ENCODE data around the gene ABCC2.
"Not testable (repeated sequence)": the region's sequence is repeated elsewhere in the genome, so short reads cannot be mapped to it uniquely, and the experiment has no call there.

The ABCC2 gene

DNA sequence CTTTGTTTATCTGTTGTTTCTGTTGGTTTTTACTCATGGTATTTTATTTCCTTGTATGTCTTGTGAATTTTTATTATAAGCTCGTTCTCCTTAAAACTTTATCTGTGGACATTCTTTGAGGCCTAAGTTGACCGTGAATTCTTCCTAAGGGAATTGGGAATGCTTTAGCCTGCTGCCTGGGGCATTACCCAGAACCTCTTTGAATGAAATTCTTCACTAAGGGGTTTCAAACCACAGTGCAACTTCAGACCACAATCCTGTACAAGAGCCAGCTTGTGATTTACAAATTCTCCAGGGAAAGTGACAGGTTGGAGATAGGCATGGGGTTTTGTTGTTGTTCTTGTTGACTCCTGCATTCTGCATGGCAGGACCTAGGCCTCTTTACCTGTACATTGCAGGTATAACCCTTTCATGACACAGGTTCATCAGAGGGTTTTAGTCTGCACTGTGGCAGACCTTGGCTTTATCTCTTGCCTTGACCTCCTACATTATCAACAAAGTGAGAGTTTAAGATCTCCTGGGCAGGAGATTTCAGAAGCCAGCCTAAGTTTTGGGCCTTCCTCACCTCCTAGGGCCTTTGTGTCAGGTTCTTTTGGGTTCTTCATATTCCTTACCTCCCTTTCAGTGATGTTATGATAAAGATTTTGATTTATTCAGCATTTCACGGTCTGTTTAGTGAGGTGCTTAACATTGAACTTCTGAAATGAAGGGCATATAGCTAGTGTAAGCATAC, 70.2 kb downstream of the ABCC2 start:
- DNase-seq (ENCODE audit: low read depth, low spot score), result no peak

DNA sequence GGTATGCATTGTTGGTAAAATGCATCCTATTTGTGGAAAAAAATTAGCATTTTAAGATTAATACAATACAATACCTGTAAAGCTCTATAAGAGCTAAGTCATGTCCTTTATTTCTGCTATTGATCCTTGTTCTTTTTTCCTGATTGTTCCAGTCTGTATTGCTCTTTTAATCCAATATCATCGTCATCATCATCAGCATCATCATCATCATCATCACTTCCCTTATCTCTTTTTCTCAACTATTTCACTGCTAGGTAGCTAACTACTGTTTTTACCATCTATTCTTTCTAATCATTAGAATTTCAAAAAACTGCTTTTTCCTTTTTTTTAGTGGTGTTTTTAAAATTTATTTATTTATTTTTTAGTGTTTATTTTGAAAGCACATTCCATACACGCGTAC, 71.2 kb downstream of the ABCC2 start:
- DNase-seq (ENCODE audit: low read depth, low spot score), result no peak

DNA sequence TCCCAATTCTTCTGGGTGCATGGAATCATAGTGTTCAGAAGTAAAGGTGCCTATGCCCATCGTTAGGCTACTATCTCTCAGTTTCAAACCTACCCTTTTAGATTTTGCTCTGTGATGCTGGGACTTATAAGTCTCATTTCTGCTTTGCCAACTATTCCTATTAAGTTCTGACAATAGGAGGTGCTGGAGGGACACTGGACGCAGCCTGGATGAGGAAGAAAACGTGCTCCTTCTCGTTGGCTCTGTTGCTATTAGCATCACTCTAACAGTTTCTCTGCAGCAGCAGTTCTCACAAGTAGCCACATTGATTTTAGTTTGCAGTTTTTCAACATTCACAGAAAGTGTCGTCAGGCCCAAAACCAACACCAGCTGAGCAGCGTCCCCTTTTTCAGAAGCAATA, 72.4 kb downstream of the ABCC2 start:
- no peak for DNase-seq (ENCODE audit: low read depth, low spot score)

- no peak for DNase-seq (ENCODE audit: low read depth, low spot score)
Measured at GRCh38 chr10:99855479-99856071, 73.1 kb downstream of the ABCC2 start.

DNA sequence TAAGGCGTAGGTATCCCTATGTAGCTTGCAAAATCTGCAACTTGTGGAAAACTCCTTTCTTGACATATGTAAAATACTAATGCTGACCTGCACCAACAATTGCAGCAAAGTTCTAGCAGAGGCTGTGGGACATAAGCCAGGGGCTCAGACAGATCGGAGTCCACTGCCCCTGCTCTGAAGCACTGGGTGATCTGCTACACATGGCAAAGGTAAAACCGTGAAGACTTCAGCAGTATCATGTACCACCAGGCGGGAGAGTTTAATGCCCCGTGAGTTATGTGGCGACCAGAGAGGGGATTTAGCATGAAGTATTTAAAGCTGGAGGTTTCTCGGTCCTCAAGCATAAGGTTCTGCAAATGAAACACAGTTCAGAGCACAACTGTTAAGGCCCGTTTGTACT, 76.4 kb downstream of the ABCC2 start:
- DNase-seq (ENCODE audit: low read depth, low spot score), result no peak

DNA sequence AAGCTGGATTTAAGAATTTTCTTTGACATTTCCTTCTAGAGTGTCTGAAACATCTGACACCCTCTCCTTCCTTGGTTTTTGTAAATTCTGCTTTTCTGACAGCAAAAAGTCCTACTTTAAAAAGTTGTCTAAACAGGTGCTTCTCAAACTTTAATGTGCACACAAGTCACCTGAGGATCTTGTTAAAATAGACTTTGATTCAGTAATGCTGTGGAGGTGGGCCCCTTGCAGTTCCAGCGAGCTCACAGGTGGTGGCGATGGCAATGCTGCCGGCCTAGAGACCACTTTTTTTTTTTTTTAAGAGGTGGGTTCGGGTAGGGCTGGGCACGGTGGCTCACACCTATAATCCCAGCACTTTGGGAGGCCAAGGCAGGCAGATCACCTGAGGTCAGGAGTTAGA, 77.1 kb downstream of the ABCC2 start:
- DNase-seq (ENCODE audit: low read depth, low spot score), result peak; percentile 56

DNA sequence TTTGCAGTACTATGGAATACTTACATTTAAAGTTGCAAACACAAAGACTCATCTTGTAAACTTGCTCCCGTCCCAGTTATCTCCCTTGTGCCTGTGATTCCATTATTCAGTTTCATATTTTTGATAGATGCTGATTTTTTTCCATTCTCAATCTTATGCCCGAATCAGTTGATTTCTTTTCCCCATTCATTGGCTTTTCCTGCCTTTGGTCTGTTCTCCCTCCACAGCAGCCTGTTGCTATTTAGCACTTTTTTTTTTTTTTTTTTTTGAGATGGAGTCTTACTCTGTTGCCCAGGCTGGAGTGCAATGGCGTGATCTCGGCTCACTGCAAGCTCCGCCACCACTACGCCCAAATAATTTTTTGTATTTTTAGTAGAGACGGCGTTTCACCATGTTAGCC, 78.0 kb downstream of the ABCC2 start:
- no peak for DNase-seq (ENCODE audit: low read depth, low spot score)

DNA sequence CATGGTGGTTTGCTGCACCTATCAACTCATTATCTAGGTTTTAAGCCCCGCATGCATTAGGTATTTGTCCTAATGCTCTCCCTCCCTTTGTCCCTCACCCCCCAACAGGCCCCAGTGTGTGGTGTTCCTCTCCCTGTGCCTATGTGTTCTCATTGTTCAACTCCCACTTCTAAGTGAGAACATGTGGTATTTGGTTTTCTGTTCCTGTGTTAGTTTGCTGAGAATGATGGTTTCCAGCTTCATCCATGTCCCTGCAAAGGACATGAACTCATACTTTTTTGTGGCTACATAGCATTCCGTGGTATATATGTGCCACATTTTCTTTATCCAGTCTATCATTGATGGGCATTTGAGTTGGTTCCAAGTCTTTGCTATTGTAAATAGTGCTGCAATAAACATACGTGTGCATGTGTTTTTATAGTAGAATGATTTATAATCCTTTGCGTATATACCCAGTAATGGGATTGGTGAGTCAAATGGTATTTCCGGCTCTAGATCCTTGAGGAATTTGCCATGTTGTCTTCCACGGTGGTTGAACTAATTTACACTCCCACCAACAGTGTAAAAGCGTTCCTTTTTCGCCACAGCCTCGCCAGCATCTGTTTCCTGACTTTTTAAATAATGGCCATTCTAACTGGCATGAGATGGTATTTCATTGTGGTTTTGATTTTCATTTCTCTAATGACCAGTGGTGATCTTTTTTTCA, 81.2 kb downstream of the ABCC2 start:
- DNase-seq (ENCODE audit: low read depth, low spot score), result not testable (repeated sequence)

- DNase-seq (ENCODE audit: low read depth, low spot score), result not testable (repeated sequence)
Measured at GRCh38 chr10:99867250-99867649, 84.8 kb downstream of the ABCC2 start.

DNA sequence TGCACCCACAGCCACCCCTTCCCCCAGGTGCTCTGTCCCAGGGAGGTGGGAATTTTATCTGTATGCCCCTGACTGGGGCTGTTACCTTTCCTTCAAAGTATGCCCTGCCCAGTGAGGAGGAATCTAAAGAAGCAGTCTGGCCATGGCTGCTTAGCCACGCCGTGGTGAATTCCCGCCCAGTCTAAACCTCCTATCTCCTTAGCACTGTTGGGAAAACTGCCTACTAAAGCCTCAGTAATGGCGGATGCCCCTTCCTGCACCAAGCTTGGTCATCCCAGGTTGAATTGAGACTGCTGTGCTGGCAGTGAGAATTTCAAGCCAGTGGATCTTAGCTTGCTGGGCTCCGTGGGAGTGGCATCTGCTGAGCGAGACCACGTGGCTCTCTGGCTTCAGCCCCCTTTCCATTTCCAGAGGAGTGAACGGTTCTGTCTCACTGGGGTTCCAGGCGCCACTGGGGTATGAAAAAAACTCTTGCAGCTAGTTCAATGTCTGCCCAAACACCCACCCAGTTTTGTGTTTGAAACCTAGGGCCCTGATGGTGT, 87.2 kb downstream of the ABCC2 start:
- no peak for DNase-seq (ENCODE audit: low read depth, low spot score)

DNA sequence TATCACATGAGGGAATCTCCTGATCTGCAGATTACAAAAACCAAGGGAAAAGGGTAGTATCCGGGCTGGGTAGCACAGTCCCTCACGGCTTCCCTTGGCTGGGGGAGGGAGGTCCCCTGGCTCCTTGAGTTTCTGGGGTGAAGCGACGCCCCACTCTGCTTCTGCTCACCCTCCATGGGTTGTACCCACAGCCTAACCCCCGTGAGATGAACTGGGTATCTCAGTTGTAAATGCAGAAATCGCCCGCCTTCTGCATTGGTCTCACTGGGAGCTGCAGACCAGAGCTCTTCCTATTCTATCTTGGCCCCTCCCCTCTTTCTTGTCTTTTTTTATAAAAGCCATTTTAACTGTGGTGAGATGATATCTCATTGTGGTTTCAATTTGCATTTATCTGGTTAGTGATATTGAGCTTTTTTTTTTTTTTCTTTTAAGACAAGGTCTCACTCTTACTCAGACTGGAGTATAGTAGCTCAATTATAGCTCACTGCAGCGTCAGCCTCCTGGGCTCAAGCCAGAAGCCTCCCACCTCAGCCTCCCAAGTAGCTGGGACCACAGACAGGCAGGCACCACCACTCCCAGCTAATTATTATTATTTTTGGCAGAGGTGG, 87.8 kb downstream of the ABCC2 start:
- DNase-seq (ENCODE audit: low read depth, low spot score), result no peak

DNA sequence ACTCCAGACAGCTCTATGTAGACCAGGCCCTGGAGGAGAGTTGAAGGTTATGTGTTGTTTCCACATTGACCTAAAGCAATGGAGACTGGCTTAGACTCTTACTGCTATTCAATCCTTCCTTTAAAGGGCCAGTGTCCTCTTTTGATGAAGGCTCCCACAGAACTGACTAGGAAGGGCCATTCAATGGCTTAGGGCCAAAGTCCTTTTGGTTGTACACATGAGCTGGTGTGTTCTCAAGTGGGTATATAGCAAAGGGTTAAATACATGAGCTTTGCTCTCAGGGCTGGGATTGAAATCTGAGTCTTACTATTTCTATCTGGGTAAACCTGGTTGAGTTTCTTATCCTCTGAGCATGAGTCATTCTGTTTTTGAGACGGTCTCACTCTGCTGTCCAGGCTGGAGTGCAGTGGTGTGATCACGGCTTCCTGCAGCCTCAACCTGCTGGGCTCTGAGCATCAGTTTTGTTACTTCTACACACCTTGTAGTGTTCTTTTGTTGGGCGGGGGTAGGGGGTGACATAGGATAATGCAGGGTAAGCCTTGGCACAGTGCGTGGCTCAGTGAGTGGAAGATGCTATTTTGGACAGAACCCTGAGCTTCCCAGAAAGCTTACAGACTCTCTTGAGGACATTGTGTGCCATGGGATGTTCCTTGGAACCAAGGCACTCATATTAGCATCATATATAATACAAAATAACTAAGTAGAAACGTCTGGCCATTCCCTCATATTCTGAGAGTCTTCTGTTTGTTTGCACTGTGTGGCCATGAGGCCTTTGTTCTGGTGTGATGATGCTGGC, 90.1 kb downstream of the ABCC2 start:
- peak; percentile 6 for DNase-seq (ENCODE audit: low read depth, low spot score)

DNA sequence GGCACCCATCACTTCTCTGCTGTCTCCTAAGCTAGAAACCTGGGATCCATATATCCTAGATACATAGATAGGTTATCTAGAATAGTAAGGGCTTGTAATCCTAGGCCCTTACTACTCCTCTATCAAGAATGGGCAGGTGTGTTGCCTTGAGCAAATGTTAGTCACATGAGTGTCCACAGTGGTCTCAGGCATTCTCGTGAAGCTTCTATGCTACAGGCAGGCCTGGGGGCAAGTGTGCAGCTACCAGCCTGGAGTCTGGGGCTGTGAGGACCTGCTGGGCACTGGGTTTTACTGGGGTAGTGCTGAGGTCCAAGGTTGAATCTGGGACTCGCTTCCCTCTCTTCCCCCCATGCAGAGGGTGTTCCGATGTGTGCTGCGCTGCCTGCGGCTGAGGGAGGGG, 91.4 kb downstream of the ABCC2 start:
- DNase-seq (ENCODE audit: low read depth, low spot score), result no peak

GRCh38 chr10:99874341-99875085, 92.1 kb downstream of the ABCC2 start:
- DNase-seq (ENCODE audit: low read depth, low spot score), result no peak

- no peak for DNase-seq (ENCODE audit: low read depth, low spot score)
Measured at GRCh38 chr10:99875473-99875872, 93.0 kb downstream of the ABCC2 start.

- no peak for DNase-seq (ENCODE audit: low read depth, low spot score)
Measured at GRCh38 chr10:99880080-99880835, 97.8 kb downstream of the ABCC2 start.

GRCh38 chr10:99881371-99881770, 98.9 kb downstream of the ABCC2 start:
- no peak for DNase-seq (ENCODE audit: low read depth, low spot score)

- DNase-seq (ENCODE audit: low read depth, low spot score), result no peak
Measured at GRCh38 chr10:99883523-99883922, 101.1 kb downstream of the ABCC2 start.

GRCh38 chr10:99888622-99889021, 106.2 kb downstream of the ABCC2 start:
- no peak for DNase-seq (ENCODE audit: low read depth, low spot score)

GRCh38 chr10:99894613-99895012, 112.2 kb downstream of the ABCC2 start:
- DNase-seq (ENCODE audit: low read depth, low spot score), result no peak
